Globus pallidus (tissue), 1 donor: ENCODE results near the gene GPATCH8.

ENCODE experiments used
- DNase-seq: peaks from one replicate; pipeline ENCODE4 v3.0.0-alpha.2; 2015; ENCODE audit warnings: low spot score

GPATCH8 gene

GRCh38 chr17:44354582-44355561, 148.3 kb downstream of the GPATCH8 start:
- no peak for DNase-seq

GRCh38 chr17:44353672-44354331, 149.4 kb downstream of the GPATCH8 start:
- no peak for DNase-seq

GRCh38 chr17:44352828-44353671, 150.2 kb downstream of the GPATCH8 start:
- no peak for DNase-seq

- DNase-seq: no peak
Observed at GRCh38 chr17:44351961-44352827, 151.0 kb downstream of the GPATCH8 start.

GRCh38 chr17:44351464-44351863, 151.7 kb downstream of the GPATCH8 start:
- DNase-seq: no peak

- peak; percentile 62 for DNase-seq
Observed at GRCh38 chr17:44350733-44351226, 152.4 kb downstream of the GPATCH8 start.

GRCh38 chr17:44349553-44350070, 153.6 kb downstream of the GPATCH8 start:
- no peak for DNase-seq

- no peak for DNase-seq
Observed at GRCh38 chr17:44348988-44349364, 154.2 kb downstream of the GPATCH8 start.

- peak; percentile 74 for DNase-seq
Observed at GRCh38 chr17:44348234-44348987, 154.8 kb downstream of the GPATCH8 start.
